ENCODE measurements around the gene USP35.

GRCh38 chr11:78160557-78160956 lies 28.2 kb upstream of the USP35 start:
- TF ChIP-seq, protein P1, sequence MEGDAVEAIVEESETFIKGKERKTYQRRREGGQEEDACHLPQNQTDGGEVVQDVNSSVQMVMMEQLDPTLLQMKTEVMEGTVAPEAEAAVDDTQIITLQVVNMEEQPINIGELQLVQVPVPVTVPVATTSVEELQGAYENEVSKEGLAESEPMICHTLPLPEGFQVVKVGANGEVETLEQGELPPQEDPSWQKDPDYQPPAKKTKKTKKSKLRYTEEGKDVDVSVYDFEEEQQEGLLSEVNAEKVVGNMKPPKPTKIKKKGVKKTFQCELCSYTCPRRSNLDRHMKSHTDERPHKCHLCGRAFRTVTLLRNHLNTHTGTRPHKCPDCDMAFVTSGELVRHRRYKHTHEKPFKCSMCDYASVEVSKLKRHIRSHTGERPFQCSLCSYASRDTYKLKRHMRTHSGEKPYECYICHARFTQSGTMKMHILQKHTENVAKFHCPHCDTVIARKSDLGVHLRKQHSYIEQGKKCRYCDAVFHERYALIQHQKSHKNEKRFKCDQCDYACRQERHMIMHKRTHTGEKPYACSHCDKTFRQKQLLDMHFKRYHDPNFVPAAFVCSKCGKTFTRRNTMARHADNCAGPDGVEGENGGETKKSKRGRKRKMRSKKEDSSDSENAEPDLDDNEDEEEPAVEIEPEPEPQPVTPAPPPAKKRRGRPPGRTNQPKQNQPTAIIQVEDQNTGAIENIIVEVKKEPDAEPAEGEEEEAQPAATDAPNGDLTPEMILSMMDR (IDR thresholded peaks at IDR 0.05; ENCODE audit: low read length) = no peak
- no peak for TF ChIP-seq EZH2phosphoT487 (IDR thresholded peaks at IDR 0.05; ENCODE audit: low read length)
